Activated CD4-positive, alpha-beta T cell treated with anti-CD3 and anti-CD28 coated beads, Interleukin-2, Interleukin-4, amounts not matched to agents 100 ng/mL and 50 ng/mL, durations not matched to agents 16 hours and 8 hours (primary cell): ENCODE results near the gene RAMP2.
"Not testable (repeated sequence)": the region's sequence is repeated elsewhere in the genome, so short reads cannot be mapped to it uniquely, and the experiment has no call there.

ENCODE experiments used
- DNase-seq: peaks from one replicate; pipeline ENCODE4 v3.0.0-alpha.2; 2020; ENCODE audit warnings: low spot score

Gene RAMP2, protein sequence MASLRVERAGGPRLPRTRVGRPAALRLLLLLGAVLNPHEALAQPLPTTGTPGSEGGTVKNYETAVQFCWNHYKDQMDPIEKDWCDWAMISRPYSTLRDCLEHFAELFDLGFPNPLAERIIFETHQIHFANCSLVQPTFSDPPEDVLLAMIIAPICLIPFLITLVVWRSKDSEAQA

DNA sequence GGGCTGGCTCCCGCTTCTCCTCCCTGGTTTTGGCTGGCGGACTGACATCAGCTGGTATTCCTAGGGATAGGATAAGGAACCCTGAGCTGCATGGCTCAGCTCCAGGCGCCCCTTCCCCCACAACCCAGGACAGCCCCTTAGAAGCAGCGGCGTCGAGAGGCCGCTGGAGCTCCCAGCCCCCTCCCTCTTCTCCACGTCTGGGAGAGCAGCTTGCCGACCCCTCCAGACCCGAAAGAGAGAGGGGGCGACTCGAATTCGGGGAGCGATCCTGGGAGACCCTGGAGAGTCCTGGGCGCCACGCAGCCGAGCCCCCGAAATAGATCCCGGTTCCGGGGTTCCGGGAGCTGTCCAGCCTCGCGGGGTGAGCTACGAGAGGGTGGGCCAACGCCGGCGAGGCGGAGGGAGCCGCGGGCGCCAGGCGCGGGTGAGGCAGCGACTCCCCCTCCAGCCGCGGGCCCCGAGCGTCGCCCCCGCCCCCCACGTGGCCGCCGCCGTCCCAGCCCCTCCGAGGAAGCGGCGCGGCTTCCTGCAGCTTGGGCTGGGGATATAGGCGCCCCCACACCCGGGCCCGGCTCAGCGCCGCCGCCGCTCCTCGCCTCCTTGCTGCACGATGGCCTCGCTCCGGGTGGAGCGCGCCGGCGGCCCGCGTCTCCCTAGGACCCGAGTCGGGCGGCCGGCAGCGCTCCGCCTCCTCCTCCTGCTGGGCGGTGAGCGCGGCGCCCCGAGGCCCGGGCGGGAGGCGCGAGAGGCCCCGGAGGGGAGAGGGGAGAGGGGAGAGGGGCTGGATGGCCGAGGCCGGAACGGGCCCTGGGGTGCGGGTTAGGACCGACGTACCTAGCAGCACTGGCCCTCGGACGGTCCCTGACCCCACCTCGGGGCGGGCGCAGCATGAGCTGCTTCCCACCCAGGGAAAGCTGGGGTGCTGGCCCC is at the start of gene RAMP2:
Gene RAMP2 (plus strand): TSS at position 576 of the 930 bp plus-strand sequence. CDS start 35 bp downstream, at position 611.
- no peak for DNase-seq

DNA sequence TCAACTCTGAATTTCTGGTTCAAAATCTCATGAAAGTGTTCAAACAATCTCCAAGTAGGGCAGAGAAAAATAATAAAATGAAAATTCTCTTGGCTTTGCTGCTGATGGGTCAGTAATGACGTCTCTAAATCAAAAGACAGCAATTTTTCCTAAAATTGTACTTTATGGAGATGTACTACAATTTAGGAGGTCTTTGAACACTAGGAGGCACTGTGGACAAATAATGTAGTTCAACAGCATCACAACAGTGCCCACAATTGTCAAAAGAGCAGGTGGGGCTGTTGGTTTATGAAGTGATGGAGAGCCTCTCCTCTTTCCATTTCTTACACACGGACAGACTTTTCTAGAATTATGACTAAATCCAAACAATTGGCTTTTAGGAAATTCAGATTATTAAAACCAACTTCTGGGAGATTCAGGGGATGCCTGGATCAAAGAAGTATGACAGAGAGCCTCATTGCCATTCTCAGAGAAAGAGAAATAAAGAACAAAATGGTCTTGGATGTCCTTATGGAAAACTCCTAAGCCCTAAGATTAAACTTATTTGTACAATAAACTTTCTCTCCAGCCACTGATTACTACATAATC is 39.9 kb upstream of the RAMP2 start:
- peak; percentile 67 for DNase-seq

DNA sequence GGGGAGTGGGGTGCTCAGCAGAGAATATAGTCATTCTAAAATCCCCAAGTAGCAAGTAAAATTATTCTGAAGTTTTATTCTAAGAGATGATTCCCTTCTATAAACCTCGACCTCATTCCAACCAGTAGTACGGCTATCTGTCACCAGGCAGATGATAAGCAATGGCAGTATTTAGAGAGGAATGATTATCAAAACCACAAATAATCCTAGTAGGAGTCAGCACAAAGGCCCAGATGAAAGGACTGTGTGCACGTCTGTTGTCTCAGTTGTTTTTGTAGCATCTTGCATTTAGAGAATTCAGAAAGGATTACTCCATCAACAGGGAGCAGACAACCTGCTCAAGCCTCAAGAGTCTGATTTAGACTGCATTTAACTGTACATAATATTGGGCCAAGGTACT is 37.4 kb upstream of the RAMP2 start:
- no peak for DNase-seq

DNA sequence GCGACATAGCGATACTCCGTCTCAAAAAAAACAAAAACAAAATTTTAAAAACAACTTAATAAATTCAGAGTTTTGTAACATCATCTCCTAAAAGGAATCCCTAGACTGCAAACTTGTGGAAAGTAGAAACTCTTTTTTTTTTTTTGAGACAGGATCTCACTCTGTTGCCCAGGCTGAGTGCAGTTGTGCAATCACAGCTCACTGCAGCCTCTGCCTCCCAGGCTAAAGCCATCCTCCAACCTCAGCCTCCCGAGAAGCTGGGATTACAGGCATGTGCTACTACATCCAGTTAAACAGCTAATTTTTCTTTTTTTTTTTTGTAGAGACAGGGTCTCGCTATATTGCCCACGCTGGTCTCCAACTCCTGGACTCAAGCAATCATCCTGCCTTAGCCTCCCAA is 35.9 kb upstream of the RAMP2 start:
- no peak for DNase-seq

DNA sequence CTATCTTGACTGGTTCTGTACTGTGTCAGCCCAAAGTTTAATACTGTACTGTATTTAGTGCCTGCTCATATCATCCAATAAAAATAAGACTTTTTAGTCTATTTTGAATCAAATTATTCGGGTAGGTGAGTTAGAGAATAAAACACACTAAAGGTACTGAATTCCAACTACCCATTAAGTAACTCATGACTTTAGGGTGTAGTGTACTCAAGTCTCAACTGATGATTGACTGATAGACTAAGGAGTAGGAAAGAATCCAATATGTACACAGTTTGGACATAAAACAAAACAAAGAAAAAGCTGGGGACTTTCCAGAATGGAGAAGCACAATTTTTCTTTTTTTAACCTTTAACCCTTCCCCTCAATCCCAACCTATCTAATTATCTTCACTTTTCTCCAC is 20.3 kb upstream of the RAMP2 start:
- no peak for DNase-seq

DNA sequence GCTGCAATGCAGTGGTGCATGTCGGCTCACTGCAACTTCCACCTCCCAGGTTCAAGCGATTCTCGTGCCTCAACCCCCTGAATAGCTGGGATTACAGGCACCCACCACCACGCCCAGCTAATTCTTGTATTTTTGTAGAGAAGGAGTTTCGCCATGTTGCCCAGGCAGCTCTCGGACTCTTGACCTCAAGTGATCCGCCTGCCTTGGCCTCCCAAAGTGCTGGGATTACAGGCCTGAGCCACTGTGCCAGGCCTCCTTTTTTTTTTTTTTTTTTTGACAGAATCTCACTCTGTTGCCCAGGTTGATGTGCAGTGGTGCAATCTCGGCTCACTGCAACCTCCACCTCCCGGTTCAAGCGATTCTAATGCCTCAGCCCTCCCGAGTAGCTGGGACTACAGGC is 18.1 kb upstream of the RAMP2 start:
- not testable (repeated sequence) for DNase-seq

DNA sequence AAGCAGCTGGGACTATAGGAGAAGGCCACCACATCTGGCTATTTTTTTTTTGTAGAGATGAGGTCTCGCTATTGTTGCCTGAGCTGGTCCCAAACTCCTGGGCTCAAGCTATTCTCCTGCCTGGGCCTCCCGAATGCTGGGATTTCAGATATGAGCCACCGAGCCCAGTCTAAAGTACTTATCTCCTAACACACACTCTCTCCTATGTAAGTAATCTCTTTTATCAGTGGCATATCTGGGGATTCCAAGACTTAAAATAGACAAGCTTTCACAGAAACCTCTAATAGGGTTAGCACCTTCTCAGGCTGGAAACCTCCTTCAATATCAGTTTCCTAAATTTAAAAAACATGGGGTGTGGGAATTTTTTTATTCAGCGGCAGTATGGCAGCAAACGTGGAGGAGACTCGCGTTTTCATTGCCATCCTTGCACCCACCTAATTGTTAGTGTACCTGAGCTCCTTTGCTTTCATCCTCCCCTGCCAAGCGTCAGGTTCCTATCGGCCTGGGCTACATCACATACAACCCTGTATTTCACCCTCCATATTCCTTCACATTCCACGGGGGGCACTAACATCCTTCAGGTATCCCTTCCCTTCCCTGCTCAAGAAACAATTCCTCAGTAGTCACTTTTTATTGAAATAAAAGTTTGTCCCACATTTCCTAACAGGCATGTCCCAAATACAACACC is 17.3 kb upstream of the RAMP2 start:
- no peak for DNase-seq

DNA sequence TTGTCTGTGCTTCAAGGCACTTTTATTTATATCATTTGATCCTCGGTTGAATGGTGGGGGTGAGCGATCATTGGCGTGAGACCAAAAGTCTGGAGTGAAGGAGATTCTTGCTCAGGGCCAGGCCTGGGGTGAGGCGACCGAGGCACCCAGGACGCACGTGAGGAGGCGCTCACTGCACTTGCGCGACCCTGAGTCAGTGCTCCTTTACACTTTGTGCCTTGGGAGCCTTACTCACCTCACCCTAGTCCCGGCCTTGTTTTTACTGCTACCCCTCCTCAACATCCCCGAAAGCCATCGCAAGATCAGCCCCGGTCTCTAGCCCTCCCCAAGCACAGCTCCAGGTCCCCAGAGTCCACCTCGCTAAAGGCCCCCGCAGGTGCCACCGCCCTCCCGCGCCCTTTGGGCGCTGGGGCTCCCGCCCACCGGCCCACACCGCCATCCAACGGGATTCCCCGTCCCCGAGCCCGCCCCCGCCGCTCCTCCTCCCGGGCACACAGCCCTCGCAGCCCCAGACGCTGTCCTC is 16.7 kb upstream of the RAMP2 start:
- DNase-seq = peak; percentile 54

DNA sequence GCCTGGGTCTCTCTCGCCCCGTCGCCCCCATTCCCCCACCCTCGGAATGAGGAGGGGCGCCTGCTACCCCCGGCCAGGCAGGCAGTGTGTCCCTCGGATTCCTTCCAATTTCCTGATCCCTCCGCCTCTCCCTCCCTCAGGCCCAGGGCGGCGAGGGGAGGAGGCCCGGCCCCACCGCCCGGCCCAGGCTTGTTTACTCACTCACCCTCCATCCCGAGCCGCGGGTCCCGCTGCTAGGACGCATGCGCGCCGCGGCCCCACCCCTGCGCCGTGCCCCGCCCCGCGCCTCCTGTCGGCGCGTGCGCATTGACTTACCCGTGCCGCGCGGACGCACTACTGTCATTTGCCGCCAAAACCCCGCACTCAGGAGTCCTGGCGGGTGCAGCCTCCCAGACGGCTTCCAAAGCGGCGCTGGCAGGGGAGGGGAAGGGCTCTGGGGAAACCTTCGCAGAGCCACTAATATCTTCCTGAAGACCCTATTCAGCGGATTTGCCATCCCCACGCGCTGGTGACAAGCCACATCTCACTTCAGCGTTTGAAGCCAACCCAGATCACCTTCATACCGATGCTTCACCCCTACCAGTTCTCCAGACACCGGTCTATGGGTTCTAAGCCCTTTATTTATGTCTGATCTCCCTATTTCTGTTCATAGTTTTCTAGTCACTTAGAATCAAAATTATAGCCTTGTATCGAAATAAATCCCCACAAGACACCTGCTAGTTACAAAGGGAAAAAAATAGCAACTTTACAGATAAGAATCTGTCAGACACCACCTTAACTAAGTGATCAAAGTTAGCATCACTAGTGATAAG is 16.0 kb upstream of the RAMP2 start, which contains the start of gene EZH1:
Gene EZH1 (minus strand): TSS at position 235 of the 812 bp plus-strand sequence. CDS start 16,099 bp downstream, outside the sequence.
- DNase-seq = peak; percentile 92

DNA sequence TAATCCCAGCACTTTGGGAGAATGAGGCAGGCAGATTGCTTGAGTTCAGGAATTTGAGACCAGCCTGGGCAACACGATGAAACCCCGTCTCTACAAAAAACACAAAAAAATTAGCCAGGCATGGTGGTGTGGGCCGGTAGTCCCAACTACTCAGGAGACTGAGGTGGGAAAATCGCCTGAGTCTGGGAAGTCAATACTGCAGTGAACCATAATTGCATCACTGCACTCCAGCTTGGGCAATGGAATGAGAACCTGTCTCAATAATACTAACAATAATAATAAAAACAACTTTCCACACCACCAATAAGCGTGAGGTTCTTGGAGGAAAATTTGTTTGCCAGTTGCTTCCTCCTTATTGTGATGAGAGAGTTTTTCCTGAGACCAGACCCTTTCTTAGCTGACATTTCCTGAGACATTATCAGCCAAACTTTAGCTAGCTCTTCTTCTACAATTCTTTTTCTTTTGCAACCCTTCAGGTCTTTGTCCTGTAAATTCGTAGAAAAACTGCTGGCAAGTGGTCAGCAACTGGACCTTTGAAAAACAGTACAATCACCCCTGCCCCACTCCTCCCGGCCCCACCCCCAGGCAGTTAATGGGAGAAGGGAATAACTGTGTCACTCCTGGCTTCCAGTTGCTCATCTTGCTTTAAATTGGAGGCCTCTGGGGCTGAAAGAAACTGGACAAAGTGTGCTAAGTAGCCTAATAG is 12.7 kb upstream of the RAMP2 start:
- DNase-seq = no peak

DNA sequence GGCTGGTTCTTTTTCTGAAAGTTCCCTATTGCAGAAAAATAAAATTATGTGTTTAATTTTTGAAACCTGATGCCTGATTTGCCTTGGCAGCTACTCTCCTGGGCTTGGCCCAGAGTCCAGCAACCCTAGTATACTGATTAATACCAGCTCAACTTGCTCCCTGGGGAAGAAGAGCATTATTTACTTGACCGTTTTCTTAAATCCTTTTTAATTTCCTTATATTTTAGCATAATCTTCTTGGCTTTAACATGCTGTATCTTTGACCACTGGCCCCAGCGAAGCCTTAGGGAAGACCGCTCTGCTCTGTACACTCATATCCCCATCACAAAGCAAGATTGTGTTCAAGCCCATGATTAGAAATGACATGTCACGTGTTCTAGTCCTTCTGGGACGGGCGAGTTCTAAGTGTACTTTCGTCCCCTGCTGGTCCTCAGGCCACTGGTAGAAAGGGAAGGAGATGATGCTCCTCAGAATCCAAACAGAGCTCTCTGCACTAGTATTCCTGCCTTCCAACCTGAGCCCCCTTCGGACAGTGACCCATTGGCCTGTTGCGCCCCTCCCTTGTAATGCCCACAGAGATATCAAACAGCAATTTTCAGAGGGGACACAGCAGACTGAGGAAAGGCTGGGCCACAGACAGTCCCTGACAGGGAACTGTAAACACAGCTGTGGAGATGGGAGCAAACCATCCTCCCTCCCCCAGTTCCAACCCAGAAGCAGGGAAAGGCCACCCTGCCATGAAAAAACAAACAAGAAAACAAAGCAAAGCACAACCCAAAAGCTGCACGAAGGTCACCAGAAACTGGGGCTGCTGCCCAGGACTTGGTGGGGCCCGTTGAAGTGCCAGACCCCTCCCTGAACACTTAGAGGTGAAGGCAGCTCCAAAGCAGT is 11.9 kb upstream of the RAMP2 start:
- no peak for DNase-seq

DNA sequence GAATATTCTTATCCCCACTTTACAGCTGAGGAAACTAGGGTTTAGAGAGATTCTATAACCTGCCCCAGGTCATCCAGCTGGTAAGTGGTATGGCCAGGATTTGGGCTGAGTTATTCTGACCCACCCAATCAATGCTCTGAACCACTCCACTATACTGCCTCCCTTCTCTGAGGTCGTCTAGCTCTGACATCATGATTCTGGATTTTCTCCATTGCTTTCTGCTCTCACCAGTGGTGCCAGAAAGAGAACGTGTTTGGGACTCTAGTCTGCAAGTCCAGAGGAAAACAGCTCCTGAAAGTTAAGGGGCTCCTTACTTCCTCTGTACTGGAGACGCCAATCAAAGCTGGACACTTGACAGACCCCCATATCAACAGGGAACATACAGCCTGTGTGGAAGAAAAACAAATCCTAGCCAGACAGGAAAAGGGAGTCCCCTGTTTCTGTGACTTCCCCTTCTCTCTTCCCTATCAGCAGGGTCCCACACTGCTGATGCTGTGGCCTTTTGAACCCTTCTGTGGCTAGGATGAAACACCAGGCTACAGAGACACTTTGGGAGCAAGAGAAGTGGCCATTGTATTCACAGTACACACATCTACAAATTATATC is 10.2 kb upstream of the RAMP2 start:
- no peak for DNase-seq

DNA sequence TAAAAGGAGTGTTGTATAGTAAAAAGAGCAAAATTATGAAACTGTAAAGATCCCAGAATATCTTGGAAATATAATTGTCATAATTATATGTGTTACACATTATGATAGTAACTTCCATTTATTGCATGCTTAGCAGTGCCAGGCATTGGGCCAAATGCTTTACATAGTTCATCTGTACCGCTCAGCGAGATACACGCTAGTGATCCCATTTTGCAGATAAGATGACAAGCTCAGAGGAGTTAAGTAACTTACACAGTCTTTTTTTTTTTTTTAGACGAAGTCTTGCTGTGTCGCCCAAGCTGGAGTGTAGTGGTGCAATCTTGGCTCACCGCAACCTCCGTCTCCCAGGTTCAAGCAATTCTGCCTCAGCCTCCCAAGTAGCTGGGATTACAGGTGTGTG is 9.4 kb upstream of the RAMP2 start:
- no peak for DNase-seq

DNA sequence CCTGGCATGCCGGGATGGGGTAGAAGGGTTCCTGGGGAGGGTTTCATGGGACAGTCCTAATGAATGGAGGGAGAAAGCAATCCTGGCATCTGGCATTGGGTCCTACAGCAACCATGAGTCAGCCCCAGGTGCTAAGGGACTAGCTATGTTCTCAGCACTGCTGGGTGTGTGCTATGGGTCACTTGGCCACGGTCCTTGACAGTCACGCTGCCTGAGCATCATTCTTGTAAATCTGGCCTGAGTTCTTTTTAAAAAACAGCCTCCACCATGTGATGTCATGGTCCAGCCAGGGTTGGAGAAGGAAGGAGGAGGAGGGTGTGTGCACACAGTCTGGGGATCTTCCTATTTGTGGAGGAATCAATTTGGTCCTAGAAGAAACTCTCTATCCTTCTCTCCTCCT is 6.2 kb upstream of the RAMP2 start:
- DNase-seq = no peak

DNA sequence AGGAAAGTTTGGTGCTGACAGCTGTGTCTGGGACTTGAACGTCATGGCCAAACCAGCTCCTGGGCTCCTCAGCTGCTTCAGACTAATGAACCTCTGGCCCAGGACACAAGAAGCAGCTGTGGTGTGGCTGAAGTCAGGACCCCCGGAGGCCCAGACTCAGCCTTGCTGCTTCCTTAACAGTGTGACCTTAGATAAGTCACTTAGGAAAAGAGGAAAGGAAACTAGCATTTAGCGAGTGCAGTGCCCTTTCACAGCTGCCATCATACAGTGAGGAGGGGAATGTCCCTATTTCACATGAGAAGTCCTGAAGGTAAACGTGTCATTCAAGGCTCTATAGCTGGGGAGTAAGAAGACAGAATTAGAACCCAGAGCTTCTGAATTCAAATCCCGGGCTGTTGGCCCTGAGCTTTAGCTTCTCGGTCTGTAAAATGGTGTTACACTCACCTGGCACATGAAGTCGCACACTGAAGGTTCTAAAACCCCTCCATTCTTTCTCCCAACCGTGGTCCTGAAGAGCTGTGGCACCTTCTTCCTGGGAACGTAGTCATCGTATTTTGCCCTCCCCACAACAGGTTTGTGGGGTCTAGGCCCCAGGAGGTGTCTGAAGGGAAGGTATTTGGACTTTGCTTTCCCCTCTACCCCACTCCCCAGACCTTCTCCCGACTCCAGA is 910 bp upstream of the RAMP2 start:
- no peak for DNase-seq

DNA sequence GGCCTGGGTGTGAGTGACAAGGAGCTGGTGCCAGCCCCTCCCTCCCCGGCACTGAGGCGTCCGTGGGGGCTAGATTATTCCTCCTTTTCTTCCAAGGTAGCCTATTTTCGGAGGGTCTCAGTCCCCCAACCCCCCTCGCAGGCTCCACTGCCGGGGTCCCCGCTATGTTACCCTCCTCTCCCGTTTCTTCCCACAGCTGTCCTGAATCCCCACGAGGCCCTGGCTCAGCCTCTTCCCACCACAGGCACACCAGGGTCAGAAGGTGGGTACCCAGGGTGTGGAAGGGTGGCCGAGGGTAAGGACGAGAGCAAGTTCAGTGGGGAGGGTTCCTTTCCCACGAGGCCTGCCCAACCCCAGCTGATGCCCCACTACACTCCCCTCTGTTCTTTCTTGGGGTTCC is 611 bp downstream of the RAMP2 start:
- DNase-seq = no peak

DNA sequence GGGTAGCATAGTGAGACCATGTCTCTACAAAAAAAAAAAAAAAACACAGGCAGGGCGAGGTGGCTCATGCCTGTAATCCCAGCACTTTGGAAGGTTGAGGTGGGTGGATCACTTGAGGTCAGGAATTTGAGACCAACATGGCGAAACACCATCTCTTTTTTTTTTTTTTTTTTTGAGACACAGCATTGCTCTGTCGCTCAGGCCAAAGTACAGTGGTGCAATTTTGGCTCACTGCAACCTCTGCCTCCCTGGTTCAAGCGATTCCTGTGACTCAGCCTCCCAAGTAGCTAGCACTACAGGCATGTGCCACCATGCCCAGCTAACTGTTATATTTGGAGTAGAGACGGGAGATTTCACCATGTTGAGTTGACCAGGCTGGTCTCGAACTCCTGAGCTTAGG is 5.1 kb downstream of the RAMP2 start:
- no peak for DNase-seq

DNA sequence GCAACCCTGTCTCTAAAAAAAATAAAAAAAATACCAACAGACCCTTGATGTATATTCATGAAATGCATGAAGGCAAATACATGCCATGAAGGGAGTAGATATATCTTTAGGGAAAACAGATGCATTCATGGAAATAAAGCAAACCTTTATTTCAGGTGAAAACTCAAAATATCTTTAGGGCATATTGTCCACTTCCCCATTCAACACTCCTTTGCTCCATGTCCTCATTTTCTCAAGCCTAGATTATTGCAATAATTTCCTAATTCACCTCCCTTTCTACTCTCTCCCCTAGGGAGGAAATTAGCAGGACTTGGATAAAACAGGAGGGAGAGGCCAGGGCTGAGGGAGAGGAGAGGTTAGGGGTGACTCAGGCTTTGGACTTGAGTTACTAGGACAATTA is 6.5 kb downstream of the RAMP2 start:
- no peak for DNase-seq

DNA sequence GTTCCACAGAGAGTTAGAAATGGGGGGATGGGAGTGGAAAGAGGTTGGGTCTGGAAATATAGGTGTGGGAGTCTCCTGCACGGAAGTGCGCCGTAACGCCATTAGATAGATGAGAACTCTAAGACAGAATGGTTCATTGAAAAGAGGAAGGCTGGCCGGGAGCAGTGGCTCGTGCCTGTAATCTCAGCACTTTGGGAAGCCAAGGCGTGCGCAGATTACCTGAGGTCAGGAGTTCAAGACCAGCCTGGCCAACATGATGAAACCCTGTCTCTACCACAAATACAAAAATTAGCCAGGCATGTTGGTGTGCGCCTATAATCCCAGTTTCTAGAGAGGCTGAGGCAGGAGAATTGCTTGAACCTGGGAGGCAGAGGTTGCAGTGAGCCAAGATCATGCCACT is 7.0 kb downstream of the RAMP2 start:
- DNase-seq = not testable (repeated sequence)
